CD4-positive, alpha-beta T cell treated with Interleukin-4 for 1 hour (primary cell): ENCODE measurements around the gene THEM4.
"Not testable (repeated sequence)": the region's sequence is repeated elsewhere in the genome, so short reads cannot be mapped to it uniquely, and the experiment has no call there.

Experiments
- DNase-seq, 2 donors: peaks; one replicate each; pipeline ENCODE4 v3.0.0-alpha.2; 2020 to 2022

Gene THEM4

DNA sequence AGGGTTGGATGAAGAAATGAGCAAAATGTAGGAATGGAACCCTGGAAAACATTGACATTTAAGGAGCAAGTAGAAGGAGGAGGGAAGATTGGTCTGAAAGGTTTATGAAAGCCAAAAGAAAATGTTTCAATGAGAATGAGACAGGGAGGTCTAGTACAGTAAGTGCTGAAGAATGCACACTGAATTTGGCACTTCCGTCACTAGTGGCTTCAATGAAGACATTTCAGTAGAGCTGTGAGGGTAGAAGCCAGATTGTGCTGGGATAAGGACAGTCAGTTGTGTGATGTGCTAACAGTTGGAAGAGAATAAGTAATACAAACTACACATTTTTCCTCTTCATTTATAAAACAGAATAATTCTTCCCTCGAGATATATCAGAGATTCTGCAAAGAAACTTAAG, 17.1 kb downstream of the THEM4 start:
- no peak for DNase-seq

- no peak for DNase-seq
These were observed 17.8 kb downstream of the THEM4 start for GRCh38 chr1:151891512-151891911.

DNA sequence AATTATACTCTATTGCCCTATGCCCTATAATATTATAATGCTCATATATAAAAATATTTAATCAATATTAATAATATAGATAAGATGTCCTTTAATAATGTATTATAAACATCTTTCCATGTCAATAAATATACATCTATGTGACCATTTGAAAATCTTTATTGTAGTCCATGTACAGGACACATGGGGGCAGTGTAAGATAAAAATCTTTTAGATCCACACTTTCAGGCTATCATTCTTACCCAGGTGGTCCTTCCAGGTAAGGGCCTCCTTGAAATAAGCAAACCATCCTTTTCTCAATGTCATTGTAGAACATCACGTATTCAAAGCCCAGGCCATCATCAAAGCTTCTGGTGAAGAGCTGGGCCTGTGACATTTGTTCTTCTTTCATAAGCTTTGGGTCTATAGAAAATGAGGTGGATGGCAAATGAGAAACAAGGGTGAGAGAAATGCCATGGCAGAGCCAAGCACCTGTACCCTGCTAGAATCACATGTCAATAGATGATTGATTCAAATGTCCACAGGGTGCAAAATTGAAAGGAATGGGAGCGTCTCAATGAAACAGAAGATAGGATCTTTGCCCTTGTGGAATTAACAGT, 20.2 kb downstream of the THEM4 start:
- DNase-seq = peak in 1 of 2 donors; percentile 56

DNA sequence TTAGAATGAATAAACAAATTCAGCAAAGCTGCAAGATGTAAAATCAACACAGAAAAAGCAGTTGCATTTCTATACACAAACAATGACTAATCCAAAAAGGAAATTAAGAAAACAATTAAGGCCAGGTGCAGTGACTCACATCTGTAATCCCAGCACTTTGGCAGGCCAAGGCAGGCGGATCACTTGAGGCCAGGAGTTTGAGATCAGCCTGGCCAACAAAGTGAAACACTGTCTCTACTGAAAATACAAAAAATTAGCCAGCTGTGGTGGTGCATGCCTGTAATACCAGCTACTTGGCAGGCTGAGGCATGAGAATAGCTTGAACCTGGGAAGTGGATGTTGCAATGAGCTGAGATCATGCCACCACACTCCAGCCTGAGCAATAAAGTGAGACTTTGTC, 22.3 kb downstream of the THEM4 start:
- DNase-seq = no peak

DNA sequence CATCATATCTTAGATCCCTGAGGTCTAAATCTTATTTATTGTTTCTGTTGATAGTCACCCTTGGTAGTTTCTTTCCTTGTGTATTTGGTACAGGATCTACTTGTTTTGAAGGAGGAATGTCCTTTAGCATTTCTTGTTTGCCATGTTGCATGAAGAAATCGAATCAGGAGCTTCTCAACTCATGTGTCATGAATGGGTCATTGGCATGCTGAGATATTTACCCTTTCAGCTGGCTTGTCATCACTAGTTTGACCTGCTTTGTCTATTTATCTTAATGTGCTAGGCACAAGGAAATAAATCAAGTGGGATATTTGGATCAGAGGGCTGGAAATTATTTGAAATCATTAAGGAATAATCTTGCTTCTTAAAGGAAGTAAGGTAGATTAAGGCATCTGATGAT, 23.8 kb downstream of the THEM4 start:
- no peak for DNase-seq

- not testable (repeated sequence) for DNase-seq
These were observed 24.4 kb downstream of the THEM4 start for GRCh38 chr1:151884879-151885278.

GRCh38 chr1:151884445-151884844, 24.9 kb downstream of the THEM4 start:
- not testable (repeated sequence) for DNase-seq

GRCh38 chr1:151883898-151884297, 25.4 kb downstream of the THEM4 start:
- not testable (repeated sequence) for DNase-seq

- DNase-seq = not testable (repeated sequence)
These were observed 26.4 kb downstream of the THEM4 start for GRCh38 chr1:151882918-151883317.

DNA sequence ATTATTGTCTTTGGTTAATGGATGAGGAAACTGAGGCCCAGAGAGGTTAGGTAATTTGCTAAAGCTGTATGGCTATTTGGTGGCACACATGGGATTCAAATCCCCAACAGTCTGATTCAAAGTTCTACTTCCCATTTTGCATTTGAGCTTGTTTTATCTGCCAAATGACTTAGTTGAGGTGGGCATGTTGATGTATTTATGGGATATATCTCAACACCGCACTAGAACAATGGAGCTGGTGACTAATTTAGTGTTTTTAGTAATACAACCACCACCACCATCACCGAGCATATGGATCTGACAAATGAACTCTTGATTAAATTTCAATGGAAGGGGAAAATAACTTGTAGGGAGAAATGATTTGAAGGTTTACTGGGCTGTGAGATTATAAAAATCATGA, 26.8 kb downstream of the THEM4 start:
- DNase-seq = no peak

DNA sequence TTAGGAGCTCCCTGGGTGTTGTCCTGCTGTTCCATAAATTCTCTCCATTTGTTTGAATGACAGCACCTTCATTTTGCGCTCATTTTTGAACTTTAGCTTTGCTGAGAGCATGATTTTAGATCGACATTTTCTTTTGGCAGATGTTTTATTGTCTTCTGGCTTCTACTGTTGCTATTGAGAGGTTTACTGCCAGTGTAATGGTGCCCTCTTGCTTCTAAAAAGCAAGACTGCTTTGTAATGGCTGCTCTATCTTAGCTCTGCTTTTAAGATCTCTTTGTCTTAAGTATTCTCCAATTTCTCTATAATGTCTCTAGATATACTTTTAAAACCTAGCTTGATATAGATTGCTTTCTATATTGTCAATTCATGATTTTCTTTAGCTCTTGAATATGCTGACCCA, 27.8 kb downstream of the THEM4 start:
- DNase-seq = peak in 1 of 2 donors; percentile 13

DNA sequence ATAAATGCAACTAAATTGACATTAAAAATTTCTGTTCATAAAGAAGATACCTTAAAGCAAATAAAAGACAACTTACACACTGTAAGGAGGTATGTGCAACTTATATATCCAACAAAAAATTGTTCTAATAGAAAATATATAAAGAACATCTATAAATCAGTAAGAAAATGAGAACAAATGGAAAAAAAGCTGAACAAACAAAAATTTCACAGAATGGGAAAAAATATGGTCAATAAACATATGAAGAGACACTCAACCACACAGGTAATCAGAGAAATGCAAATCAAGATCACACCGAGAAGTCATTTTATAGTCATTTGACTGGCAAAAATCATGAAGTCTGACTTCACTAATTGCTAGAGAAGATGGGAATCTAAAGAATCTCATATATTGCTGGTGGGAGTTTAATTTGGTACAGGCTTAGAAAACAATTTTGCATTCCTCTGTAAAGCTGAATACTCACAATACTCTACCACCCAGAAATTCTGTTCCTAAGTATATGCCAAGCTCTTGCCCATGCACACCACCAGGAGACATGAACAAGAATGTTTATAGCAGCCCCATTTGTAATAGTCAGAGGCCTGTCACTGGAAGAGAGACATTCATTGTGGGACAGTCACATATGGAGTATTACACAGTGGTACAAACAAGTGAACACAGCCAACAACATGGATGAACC, 33.8 kb downstream of the THEM4 start:
- DNase-seq = no peak

- not testable (repeated sequence) for DNase-seq
These were observed 36.5 kb downstream of the THEM4 start for GRCh38 chr1:151872776-151873175.

- DNase-seq = no peak
These were observed 37.9 kb downstream of the THEM4 start for GRCh38 chr1:151871284-151872030.

- no peak for DNase-seq
These were observed 40.8 kb downstream of the THEM4 start for GRCh38 chr1:151868486-151868885.

DNA sequence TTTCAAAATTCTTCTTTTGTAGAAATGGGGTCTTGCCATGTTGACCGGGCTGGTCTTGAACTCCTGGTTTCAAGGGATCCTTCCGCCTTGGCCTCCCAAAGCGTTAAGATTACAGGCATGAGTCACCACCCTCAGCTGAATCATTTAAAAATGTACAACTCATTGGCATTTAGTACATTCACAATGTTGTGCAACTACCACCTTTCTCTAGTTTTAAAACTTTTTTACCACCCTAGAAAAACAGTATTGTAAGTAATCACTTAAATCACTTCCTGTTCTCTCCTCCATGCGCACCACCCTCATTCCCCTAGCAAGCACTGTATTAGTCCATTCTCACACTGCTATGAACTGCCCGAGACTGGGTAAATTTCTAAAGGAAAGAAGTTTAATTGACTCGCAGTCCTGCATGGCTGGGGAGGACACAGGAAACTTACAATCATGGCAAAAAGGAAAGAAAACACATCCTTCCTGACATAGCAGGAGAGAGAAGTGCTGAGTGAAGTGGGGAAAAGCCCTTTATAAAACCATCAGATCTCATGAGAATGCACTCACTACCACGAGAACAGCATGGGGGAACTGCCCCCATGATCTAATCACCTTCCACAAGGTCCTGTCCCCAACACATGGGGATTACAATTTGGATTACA, 41.4 kb downstream of the THEM4 start:
- no peak for DNase-seq

- DNase-seq = no peak
These were observed 42.0 kb downstream of the THEM4 start for GRCh38 chr1:151867321-151867720.

GRCh38 chr1:151864411-151864810, 44.9 kb downstream of the THEM4 start:
- no peak for DNase-seq

- DNase-seq = no peak
These were observed 46.7 kb downstream of the THEM4 start for GRCh38 chr1:151862604-151863003.

GRCh38 chr1:151860504-151861187, 48.7 kb downstream of the THEM4 start:
- DNase-seq = no peak

DNA sequence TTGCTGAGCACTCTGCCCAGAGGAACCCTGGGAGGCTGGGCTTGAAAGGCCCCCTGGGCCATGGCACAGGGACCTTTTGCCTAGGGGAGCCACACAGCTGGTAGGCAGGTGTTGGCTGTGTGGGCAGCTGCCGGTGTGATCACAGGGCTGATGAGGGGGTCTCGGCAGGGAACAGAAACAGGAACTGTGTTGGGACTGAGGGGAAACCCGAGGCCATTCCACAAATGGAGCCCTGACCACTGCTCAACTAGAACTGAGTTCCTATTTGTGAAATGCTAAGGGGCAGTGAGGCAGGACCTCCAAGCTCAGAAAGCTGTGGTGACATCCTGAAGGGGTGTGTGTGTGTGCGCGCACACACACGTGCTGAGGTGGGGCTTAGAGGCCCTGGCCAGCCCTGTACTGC, 49.4 kb downstream of the THEM4 start:
- no peak for DNase-seq

- DNase-seq = no peak
These were observed 50.2 kb downstream of the THEM4 start for GRCh38 chr1:151858886-151859665.
